Breast epithelium (tissue), 4 donors: ENCODE results near the gene TIAM1. TPM values are rescaled to one million over a fixed set of nuclear protein-coding genes. Genes with fewer than 3 reads are reported as not detected.
"Not testable (repeated sequence)": the region's sequence is repeated elsewhere in the genome, so short reads cannot be mapped to it uniquely, and the experiment has no call there.

Experiments used
- DNase-seq, 2 donors: peaks; one replicate each; pipeline ENCODE4 v3.0.0-alpha.2; 2019; ENCODE audit warnings: low spot score in 2 of 2
- H3K27ac ChIP-seq, 2 donors: fragments of 200-600 bp; sonication (generic) in 1 of 2; one replicate each; pipeline ENCODE4 v1.5.1; 2016 to 2019; ENCODE audit warnings: mild to moderate bottlenecking in 1 of 2
- H3K27me3 ChIP-seq, 2 donors: fragments of 200-600 bp; sonication (generic) in 1 of 2; one replicate each; pipeline versions ENCODE4 v1.5.1 to v1.6.0; 2017 to 2019; ENCODE audit warnings: control low read depth in 1 of 2, mild to moderate bottlenecking in 1 of 2
- H3K36me3 ChIP-seq: fragments of 200-600 bp; one replicate; pipeline ENCODE4 v1.5.1; 2019
- H3K4me1 ChIP-seq, 2 donors: fragments of 200-600 bp; sonication (generic); one replicate each; pipeline ENCODE4 v1.5.1; 2016 to 2019; ENCODE audit warnings: control low read depth in 1 of 2
- H3K4me3 ChIP-seq, 3 donors: fragments of 200-600 bp; sonication (generic); 1 replicate in 2 of 3; 2 replicates in 1 of 3; pipeline ENCODE4 v1.5.1; 2016 to 2019; ENCODE audit warnings: mild to moderate bottlenecking in 3 of 3, moderate library complexity in 2 of 3
- H3K9me3 ChIP-seq, 2 donors: fragments of 200-600 bp; sonication (generic) in 1 of 2; one replicate each; pipeline ENCODE4 v1.5.1; 2016 to 2019; ENCODE audit warnings: control low read depth in 1 of 2
- CTCF ChIP-seq, 3 donors: fragments of 450-650 bp; IDR thresholded peaks; one replicate each; pipeline ENCODE4 v1.5.1; 2016 to 2017; ENCODE audit warnings: antibody characterized with exemption in 3 of 3, mild to moderate bottlenecking in 3 of 3, moderate library complexity in 3 of 3
- POLR2A ChIP-seq: fragments of 450-650 bp; IDR thresholded peaks from one replicate; pipeline ENCODE4 v1.6.1; 2016; ENCODE audit warnings: antibody characterized with exemption, mild to moderate bottlenecking, moderate library complexity
- POLR2AphosphoS5 ChIP-seq, 3 donors: sonication (generic); formaldehyde crosslinking; IDR thresholded peaks; one replicate each; pipeline ENCODE4 v1.6.1; 2017; ENCODE audit warnings: antibody characterized with exemption in 3 of 3
- intact Hi-C: fragments of 100-400 bp; cut with DNase I; formaldehyde crosslinking; loops from one replicate; pipeline ENCODE4 v1.15.1; 2023; ENCODE audit warnings: low total_unique reads
- total RNA-seq, 3 donors: library from RNA; depleted of rRNA; stranded (reverse); fragments of >200 nt; gene quantifications; one replicate each; pipeline ENCODE4 v1.1.0, GENCODE V29; 2016

TIAM1 gene
- total RNA-seq, 3 donors from 2014 or later, result 10.6 to 17.7 (median 11.8) TPM

- peaks cover 0 to 4% of the 10 kb centered on the region in 2 donors for H3K9me3 ChIP-seq
- no peaks in the 10 kb centered on the region for H3K36me3 ChIP-seq
- H3K27ac ChIP-seq, result no peak overlapping the region
- intact Hi-C loops, result no loop called here
- H3K4me1 ChIP-seq, result no peaks in the 10 kb centered on the region
- H3K27me3 ChIP-seq, result no peaks in the 10 kb centered on the region
- no peak for DNase-seq
- no peak overlapping the region for H3K4me3 ChIP-seq
- TF ChIP-seq POLR2A (no peak), CTCF (IDR thresholded peaks at IDR 0.05) (no peak), POLR2AphosphoS5 (IDR thresholded peaks at IDR 0.05) (no peak)
These were observed 110.3 kb downstream of the TIAM1 start for GRCh38 chr21:31233711-31234110.

DNA sequence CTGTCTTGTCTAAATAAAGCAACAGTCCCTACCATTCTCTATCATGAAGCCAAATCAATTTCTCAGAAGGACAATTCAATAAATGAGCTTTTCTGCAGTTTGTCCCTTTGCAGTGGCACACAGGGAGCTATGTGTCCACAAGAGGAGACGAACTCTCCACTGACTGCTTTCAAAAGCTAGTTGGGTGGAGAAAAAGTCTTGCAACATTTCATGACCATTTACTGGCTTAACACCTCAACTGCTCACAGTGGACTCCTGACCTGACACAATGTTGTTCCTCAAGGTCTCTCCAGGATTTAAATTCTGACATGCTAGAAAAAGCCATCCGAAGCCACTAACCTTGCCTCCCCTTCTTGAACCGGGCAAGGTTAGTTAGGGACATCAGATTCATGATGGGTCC lies 111.7 kb downstream of the TIAM1 start:
- no peaks in the 10 kb centered on the region for H3K36me3 ChIP-seq
- no peak for DNase-seq
- H3K4me3 ChIP-seq, result no peak overlapping the region
- no peaks in the 10 kb centered on the region for H3K4me1 ChIP-seq
- peaks cover 0 to 4% of the 10 kb centered on the region in 2 donors for H3K9me3 ChIP-seq
- intact Hi-C loops, result no loop called here
- H3K27me3 ChIP-seq, result no peaks in the 10 kb centered on the region
- no peak overlapping the region for H3K27ac ChIP-seq
- TF ChIP-seq POLR2A (no peak), POLR2AphosphoS5 (IDR thresholded peaks at IDR 0.05) (no peak), CTCF (IDR thresholded peaks at IDR 0.05) (no peak)

GRCh38 chr21:31230937-31231336 lies 113.1 kb downstream of the TIAM1 start:
- H3K27me3 ChIP-seq, result no peaks in the 10 kb centered on the region
- H3K9me3 ChIP-seq, result peaks cover 0 to 3% of the 10 kb centered on the region in 2 donors
- H3K36me3 ChIP-seq, result no peaks in the 10 kb centered on the region
- H3K4me1 ChIP-seq, result no peaks in the 10 kb centered on the region
- intact Hi-C loops, result no loop called here
- TF ChIP-seq CTCF (IDR thresholded peaks at IDR 0.05) (no peak), POLR2A (no peak), POLR2AphosphoS5 (IDR thresholded peaks at IDR 0.05) (no peak)
- no peak overlapping the region for H3K4me3 ChIP-seq
- DNase-seq, result no peak
- no peak overlapping the region for H3K27ac ChIP-seq

DNA sequence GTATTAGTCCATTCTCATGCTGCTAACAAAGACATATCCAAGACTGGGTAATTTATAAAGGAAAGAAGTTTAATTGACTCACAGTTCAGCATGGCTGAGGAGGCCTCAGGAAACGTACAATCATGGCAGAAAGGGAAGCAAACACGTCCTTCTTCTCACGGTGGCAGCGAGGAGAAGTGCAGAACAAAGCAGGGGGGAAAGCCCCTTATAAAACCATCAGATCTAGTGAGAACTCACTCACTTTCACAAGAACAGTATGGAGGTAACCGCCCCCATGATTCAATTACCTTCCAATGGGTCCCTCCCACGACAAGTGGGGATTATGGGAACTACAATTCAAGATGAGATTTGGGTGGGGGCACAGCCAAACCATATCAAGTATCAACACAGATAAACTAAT lies 115.3 kb downstream of the TIAM1 start:
- H3K36me3 ChIP-seq, H3K4me3 ChIP-seq, DNase-seq, H3K4me1 ChIP-seq, H3K9me3 ChIP-seq, H3K27ac ChIP-seq, intact Hi-C loops, H3K27me3 ChIP-seq: not testable (repeated sequence)

- Histone ChIP-seq H3K27me3 (no peaks in the 10 kb centered on the region), H3K4me3 (no peak overlapping the region), H3K9me3 (no peaks in the 10 kb centered on the region), H3K4me1 (no peaks in the 10 kb centered on the region), H3K27ac (no peak overlapping the region), H3K36me3 (no peaks in the 10 kb centered on the region)
- DNase-seq, result no peak
- intact Hi-C loops, result no loop called here
- TF ChIP-seq CTCF (IDR thresholded peaks at IDR 0.05), result no peak
- no peak for TF ChIP-seq POLR2A
- TF ChIP-seq POLR2AphosphoS5 (IDR thresholded peaks at IDR 0.05), result no peak
These were observed 118.3 kb downstream of the TIAM1 start for GRCh38 chr21:31225713-31226112.

DNA sequence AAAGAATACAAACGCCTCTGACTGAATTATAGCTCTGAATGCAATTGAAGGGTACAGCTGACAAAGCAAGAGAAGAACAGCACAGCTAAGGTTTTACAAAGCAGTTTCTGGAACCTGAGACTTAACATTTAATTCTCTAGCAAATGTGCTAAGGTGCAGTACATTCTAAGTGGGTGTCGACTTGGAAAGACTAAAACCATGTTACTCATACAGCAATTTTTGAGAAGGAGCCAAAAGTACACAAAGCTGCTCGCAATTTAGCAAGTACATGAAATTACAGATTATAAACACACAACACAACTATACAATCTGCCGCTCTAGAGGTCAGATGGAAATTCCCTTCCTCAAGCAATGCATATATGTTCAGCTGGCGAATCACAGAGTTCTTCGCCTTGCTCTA lies 121.9 kb downstream of the TIAM1 start:
- H3K4me3 ChIP-seq, result no peak overlapping the region
- no peak overlapping the region for H3K27ac ChIP-seq
- intact Hi-C loops, result no loop called here
- H3K4me1 ChIP-seq, result no peaks in the 10 kb centered on the region
- DNase-seq, result no peak
- H3K27me3 ChIP-seq, result no peaks in the 10 kb centered on the region
- no peaks in the 10 kb centered on the region for H3K36me3 ChIP-seq
- H3K9me3 ChIP-seq, result no peaks in the 10 kb centered on the region
- TF ChIP-seq POLR2AphosphoS5 (IDR thresholded peaks at IDR 0.05), result no peak
- TF ChIP-seq POLR2A, result no peak
